HG02840 (cell line): ENCODE data around the gene VAX1.
"Not testable (repeated sequence)": the region's sequence is repeated elsewhere in the genome, so short reads cannot be mapped to it uniquely, and the experiment has no call there.

Experiments
- ATAC-seq: cut with Tn5 transposase; IDR thresholded peaks from one replicate; pipeline ENCODE4 v1.9.1; 2021; ENCODE audit warnings: mild to moderate bottlenecking, moderate library complexity, moderate number of reproducible peaks; ENCODE audit not compliant: unreplicated experiment, low FRiP score

VAX1 gene

GRCh38 chr10:117084421-117085246 lies 53.4 kb downstream of the VAX1 start:
- not testable (repeated sequence) for ATAC-seq
